HG02798 (cell line): Measurements from ENCODE around the gene OTUB1.
"Not testable (repeated sequence)": the region's sequence is repeated elsewhere in the genome, so short reads cannot be mapped to it uniquely, and the experiment has no call there.

ENCODE experiments used
- ATAC-seq: cut with Tn5 transposase; IDR thresholded peaks from one replicate; pipeline ENCODE4 v1.9.1; 2021; ENCODE audit warnings: mild to moderate bottlenecking; ENCODE audit not compliant: unreplicated experiment, poor library complexity

Gene OTUB1

DNA sequence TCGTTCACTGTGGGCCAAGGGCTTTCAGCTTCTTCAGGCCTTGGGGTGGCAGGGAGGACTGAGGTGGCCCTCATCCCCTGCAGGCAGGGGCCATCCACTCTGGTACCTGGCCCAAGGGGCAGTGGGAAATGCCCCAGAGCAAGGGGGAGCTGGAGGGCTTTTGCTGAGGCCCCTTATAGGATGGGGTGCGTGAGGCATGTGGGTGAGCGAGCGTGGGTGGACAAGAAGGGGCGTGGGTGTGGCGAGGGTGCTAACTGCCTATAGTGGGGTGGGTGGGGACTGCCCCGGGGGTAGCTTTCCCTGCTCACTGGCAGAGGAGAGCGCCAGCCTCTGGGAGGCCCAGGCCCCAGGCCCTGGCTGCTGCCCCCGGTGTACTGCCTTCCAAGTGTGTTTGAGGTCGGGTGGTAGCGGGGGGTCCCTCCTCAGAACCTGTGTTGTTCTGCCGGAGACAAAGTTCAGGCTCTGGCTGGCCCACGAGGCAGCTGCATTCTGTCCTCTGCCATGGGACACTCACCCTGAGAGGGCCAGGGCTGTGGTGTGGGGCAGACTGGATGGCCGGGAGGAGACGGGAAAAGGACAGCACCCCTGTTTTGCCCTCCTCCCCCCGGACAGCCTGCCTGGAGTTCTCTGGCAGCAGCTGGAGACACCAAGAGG is 52.9 kb downstream of the OTUB1 start:
- no peak for ATAC-seq

DNA sequence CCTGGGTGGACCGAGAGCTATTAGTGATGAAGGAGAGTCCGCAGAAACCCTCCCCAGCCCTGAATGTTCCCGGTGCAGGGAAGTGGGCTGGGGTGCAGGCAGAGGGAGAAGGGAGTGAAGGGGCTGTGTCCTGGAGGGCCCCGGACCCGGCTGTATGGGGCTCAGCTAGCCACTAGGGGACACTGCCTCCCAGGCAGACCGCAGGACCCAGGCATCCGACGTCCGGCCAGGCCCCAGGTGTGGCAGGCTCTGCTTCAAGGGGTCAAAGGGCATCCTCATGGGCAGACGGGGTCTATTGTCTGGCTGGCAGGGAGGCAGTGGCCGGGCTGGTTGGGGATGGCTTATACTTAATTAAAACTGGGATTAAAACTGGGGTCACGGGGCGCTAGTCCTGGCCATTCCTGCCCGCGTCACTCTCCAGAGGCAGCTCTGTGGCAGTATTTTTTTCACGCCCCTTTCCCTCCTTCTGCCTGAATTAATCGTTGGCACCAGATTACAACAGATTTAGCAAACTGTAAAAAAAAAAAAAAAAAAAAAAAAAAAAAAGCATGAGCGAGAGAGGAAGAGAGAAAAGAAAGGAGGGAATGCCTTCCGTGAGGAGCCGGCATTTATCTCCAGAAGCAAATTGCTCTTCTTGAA is 54.6 kb downstream of the OTUB1 start:
- ATAC-seq = no peak

GRCh38 chr11:64041846-64042245 is 55.6 kb downstream of the OTUB1 start:
- ATAC-seq = no peak

- no peak for ATAC-seq
These were observed 56.1 kb downstream of the OTUB1 start for GRCh38 chr11:64042301-64042700.

DNA sequence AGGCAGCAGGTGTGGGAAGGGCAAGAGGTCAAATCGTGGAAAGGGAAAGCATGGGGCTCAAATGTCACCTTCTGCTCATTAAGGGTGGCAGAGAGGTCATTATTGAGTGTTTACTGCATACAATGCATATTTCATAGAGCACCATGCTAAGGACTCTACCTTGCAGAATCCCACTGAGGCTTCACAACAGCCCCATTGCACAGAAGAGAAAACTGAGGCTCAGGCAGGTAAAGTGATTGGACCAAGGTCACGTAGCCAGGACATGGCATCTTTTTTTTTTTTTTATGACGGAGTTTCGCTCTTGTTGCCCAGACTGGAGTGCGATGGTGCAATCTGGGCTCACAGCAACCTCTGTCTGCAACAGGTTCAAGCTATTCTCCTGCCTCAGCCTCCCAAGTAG is 57.3 kb downstream of the OTUB1 start:
- no peak for ATAC-seq

GRCh38 chr11:64044730-64045393 is 58.6 kb downstream of the OTUB1 start:
- ATAC-seq = no peak

- ATAC-seq = no peak
These were observed 59.5 kb downstream of the OTUB1 start for GRCh38 chr11:64045700-64046099.

DNA sequence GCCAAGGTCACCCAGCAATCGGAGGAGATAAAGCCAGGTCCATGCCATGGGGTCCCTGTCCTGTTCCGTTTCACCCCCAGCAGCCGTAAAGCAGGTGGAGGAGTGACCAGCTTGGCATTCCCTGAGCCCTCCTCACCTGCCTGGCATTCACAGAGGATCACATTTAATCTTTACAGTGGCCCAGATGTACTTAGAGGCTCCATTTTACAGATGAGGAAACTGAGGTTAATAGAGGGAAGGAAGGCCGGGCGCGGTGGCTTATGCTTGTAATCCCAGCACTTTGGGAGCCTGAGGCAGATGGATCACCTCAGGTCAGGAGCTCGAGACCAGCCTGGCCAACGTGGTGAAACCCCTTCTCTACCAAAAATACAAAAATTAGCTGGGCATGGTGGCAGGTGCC is 61.1 kb downstream of the OTUB1 start:
- not testable (repeated sequence) for ATAC-seq
